Prostate gland (tissue), 2 donors: Measurements from ENCODE around the gene PSMD11.

Source experiments
- POLR2A ChIP-seq: fragments of 450-650 bp; IDR thresholded peaks from one replicate; pipeline ENCODE4 v1.6.1; 2016; ENCODE audit warnings: antibody characterized with exemption, mild to moderate bottlenecking
- TF ChIP-seq, protein P1 (sequence below), 4 experiments: fragments of 200-600 bp in 2 of 4; fragments of 450-650 bp in 2 of 4; sonication (generic) in 2 of 4; IDR thresholded peaks; 1 replicate in 3 of 4; 2 replicates in 1 of 4; pipeline ENCODE4 v1.5.1; 2016 to 2019; ENCODE audit warnings: antibody characterized with exemption in 4 of 4, mild to moderate bottlenecking in 2 of 4, moderate library complexity in 2 of 4

DNA sequence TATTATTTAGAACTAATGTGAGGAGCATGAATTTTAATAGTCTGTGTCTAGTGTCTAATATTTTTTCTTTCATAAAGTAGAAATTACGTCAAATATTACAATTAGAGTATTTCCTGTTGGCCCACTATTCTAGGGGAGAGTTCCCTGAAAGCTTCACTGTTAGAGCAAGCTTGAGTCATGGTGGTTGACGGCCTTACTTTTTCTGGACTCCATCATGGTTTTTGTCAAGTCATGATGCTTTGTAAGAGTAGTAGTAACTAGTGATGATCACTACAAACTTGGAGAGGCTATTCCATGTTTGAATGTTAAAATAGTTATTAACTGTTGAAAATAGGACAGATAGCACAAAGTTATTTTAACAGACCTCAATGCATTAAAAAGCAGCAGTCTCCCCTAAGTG, 1.7 kb downstream of the PSMD11 start:
- TF ChIP-seq POLR2A = no peak
- TF ChIP-seq, protein P1, sequence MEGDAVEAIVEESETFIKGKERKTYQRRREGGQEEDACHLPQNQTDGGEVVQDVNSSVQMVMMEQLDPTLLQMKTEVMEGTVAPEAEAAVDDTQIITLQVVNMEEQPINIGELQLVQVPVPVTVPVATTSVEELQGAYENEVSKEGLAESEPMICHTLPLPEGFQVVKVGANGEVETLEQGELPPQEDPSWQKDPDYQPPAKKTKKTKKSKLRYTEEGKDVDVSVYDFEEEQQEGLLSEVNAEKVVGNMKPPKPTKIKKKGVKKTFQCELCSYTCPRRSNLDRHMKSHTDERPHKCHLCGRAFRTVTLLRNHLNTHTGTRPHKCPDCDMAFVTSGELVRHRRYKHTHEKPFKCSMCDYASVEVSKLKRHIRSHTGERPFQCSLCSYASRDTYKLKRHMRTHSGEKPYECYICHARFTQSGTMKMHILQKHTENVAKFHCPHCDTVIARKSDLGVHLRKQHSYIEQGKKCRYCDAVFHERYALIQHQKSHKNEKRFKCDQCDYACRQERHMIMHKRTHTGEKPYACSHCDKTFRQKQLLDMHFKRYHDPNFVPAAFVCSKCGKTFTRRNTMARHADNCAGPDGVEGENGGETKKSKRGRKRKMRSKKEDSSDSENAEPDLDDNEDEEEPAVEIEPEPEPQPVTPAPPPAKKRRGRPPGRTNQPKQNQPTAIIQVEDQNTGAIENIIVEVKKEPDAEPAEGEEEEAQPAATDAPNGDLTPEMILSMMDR (IDR thresholded peaks at IDR 0.05) = no peak
